GM19025 (cell line): ENCODE results near the gene DNASE1L1.

Source experiments
- ATAC-seq: cut with Tn5 transposase; IDR thresholded peaks from one replicate; pipeline ENCODE4 v1.9.1; 2021; ENCODE audit warnings: mild to moderate bottlenecking, low read depth, moderate library complexity; ENCODE audit not compliant: unreplicated experiment

The DNASE1L1 gene

DNA sequence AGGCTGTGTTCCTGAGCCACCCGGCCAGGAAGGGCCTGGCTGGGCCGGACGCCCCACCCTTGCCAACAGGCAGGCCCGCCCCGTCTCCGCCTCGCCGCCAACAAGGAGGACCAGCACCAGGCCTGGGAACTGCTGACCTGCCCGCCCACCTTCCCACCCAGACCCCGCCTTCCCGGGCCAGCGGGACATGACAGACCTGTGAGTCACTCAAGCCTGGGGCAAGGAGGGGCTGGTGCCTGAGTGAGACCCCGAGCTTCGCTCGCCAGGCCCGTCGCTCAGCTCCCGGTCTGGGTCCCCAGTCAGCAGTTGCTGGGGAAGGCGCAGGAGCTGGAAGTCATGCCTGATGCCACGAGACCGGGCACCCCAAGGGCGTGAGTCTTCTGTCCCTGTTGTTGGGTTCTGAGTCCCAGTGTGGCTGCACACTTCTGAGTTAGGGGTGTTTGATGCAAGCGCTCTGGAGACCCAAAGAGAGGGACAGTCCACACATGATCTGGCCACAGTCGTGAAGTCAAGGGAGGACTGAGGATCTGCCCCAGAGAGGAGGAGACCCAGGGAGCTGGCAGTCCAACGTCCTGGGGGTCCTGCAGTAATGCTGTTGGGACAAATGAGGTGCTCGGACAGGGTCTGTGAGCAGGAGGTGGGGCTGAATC is at the start of gene DNASE1L1:
Gene DNASE1L1 (minus strand): TSS at position 33 of the 650 bp plus-strand sequence. CDS start 3,686 bp downstream, outside the sequence.
- ATAC-seq: no peak

GRCh38 chrX:154458116-154458953 is 49.3 kb upstream of the DNASE1L1 start, which contains the start of gene PLXNA3:
PLXNA3 (plus strand) TSS chrX:154458281; CDS start chrX:154460184, 1,903 bp downstream.
- ATAC-seq: peak; percentile 68

DNA sequence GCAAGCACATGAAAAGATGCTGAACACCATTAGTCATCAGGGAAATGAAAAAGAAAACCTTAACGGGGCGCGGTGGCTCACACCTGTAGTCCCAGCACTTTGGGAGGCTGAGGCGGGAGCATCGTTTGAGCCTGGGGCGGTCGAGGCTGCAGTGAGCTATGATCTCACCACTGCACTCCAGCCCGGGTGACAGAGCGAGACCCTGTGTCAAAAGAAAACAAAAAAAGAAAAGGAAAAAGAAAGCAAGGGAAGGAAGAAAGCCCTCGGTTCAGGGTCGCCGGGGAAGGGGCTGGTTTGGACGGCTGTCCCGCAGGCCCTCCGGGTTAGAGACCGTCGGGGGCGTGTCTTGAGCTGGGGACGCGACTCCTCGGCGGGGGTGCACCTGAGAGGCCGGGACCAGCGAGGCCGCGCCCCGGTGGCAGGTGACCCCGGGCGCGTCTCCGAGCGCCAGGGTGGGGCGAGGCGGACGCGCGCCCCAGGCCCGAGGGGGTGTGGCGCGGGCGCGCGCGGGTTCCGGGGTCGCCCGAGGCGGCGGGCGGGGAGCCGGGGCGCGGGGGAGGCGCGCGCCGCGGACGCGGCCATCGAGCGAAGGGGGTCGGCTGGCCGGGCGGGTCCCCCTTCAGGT is 48.5 kb upstream of the DNASE1L1 start:
- ATAC-seq: peak; percentile 56

GRCh38 chrX:154452823-154453222 is 43.8 kb upstream of the DNASE1L1 start:
- no peak for ATAC-seq

DNA sequence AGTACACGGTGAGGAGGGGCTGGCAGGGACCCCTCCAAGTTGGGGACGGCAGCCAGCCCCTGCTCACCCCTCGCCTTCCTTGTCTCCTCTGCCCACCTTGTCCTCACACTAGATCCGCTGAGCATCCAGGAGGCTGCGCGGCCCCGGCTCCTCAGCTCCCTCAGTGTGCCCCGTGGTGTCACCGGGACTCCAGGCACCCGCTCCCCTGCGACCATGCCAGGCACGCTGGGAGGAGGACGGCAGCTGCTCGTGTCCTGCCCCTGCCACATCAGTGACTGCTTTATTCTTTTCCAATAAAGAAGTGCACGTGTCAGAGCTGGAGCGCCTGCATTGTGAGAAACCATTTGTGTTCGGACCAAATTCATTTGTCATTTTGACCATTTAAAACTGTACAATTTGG is 41.3 kb upstream of the DNASE1L1 start:
- no peak for ATAC-seq

- no peak for ATAC-seq
These were observed 40.6 kb upstream of the DNASE1L1 start for GRCh38 chrX:154449618-154450017.

DNA sequence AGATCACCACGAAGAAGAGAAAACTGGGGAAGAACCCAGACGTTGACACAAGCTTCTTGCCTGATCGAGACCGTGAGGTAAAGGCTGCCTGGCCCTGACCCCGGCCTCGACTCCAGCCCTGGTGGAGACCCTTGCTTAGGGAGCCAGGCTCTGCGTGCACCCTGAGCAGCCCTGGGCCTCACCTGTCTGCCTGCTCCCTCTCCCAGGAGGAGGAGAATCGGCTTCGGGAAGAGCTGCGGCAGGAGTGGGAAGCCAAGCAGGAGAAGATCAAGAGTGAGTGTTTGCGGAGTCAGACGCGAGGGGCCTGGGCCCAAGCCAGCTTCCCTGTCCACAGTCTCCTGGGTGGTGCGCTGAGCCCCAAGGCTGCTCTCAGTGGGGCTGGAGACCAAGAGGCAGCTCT is 39.4 kb upstream of the DNASE1L1 start:
- ATAC-seq: no peak

DNA sequence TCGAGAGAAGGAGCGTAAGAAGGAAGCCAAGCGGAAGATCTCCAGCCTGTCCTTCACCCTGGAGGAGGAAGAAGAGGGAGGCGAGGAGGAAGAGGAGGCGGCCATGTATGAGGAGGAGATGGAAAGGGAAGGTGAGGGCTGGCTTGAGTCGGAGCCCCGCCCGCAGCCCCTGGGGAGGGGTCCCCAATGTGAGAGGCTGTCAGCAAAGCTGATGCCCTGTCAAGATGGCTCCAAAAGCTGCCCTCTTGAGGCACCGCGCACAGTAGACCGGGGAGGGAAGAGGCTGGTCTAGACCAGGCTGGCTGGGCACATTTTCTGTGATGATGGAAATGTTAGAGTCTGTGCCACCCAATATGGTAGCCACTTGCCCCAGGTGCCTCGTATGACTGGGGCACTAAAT is 37.4 kb upstream of the DNASE1L1 start:
- no peak for ATAC-seq

- ATAC-seq: no peak
These were observed 36.7 kb upstream of the DNASE1L1 start for GRCh38 chrX:154445776-154446175.

GRCh38 chrX:154444755-154445246 is 35.7 kb upstream of the DNASE1L1 start:
- ATAC-seq: no peak

GRCh38 chrX:154443992-154444754 is 35.1 kb upstream of the DNASE1L1 start, which contains the start of gene FAM50A:
FAM50A (plus strand) TSS chrX:154444141; CDS start chrX:154444236, 95 bp downstream.
- peak; percentile 84 for ATAC-seq

- no peak for ATAC-seq
These were observed 34.4 kb upstream of the DNASE1L1 start for GRCh38 chrX:154443479-154443910.

DNA sequence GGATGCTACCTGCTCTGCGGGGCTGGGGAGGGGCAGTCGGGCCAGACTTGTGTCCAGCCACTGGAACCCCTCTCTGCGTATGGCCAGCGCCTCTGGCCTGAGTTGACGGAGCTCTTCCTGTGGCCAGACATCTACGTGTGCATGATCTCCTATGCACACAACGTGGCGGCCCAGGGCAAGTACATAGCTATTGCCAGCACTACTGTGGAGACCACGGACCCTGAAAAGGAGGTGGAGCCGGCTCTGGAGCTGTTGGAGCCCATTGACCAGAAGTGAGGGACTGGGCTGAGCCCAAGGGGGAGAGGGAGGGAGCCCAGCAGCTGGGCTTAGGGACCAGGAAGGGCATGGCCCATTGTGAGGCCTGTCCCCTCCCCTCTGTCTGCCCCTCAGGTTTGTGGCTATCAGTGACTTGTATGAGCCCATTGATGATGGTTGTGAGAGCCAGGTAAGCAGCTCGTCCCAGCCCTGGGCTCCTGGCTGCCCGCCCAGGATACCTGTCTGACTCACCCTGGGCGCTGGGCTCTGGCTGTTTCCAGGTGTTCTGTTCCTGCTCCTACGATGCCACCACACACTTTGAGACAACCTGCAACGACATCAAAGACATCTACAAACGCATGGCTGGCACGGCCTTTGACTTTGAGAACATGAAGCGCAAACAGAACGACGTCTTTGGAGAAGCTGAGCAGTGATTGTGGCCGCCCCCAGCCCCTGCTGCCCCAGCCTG is 33.1 kb upstream of the DNASE1L1 start:
- ATAC-seq: no peak

DNA sequence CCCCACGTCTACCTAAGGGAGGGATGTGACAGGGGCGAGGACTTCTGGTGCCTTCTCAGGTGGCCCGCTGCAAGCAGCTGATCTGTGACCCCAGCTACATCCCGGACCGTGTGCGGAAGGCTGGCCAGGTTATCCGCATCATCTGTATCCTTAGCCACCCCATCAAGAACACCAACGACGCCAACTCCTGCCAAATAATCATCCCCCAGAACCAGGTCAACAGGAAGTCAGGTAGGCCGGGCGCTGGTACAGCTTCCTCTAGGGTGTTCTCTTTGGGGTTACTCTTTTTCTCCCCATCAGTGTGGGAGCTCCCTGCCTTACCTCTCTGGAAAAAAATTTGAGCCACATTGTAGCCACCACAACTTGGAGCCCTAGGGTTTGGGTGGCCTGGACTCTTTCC is 32.5 kb upstream of the DNASE1L1 start:
- no peak for ATAC-seq

DNA sequence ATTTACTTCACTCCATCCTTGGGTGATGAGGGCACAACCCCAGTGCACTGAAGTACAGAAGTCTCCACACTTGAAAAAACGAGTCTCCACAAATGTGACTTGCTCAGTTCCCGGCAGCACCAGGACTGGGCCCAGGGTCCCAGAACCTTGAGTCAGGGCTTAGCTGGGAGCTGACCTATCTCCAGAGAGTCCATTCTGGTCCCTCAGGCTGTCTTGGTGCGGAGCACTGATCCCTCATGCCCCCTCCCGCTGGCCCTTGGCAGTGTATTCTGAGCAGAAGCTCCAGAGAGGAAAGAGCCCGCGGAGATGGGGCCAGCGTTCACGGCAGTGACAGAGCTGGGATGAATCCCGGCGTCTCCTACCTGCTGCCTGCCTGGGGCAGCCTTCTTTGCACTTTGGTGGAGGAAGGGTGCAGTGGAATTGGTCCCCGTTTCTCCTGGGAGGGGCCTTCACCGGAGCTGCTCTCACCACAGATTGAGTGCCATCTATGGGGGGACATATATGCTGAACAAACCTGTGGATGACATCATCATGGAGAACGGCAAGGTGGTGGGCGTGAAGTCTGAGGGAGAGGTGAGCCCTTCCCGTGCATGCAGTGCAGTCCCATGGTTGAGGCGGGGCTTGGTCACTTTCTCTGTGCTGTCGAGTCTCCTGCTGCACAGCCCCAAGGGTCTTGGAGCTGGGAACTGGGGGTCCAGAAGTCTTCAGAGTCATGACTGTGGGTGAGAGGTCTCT is 31.7 kb upstream of the DNASE1L1 start:
- ATAC-seq: no peak

DNA sequence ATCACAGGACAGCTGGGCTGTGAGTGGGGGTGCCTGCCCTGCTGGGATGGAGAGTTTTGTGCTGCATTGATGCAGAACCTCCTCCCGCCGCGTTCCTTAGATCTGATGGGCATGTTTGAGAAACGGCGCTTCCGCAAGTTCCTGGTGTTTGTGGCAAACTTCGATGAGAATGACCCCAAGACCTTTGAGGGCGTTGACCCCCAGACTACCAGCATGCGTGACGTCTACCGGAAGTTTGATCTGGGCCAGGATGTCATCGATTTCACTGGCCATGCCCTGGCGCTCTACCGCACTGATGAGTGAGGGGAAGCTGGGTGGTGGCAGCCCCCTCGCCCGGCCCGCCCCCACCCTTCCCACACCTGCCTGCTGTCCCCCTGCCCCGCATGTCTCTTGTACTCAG is 30.8 kb upstream of the DNASE1L1 start:
- no peak for ATAC-seq

DNA sequence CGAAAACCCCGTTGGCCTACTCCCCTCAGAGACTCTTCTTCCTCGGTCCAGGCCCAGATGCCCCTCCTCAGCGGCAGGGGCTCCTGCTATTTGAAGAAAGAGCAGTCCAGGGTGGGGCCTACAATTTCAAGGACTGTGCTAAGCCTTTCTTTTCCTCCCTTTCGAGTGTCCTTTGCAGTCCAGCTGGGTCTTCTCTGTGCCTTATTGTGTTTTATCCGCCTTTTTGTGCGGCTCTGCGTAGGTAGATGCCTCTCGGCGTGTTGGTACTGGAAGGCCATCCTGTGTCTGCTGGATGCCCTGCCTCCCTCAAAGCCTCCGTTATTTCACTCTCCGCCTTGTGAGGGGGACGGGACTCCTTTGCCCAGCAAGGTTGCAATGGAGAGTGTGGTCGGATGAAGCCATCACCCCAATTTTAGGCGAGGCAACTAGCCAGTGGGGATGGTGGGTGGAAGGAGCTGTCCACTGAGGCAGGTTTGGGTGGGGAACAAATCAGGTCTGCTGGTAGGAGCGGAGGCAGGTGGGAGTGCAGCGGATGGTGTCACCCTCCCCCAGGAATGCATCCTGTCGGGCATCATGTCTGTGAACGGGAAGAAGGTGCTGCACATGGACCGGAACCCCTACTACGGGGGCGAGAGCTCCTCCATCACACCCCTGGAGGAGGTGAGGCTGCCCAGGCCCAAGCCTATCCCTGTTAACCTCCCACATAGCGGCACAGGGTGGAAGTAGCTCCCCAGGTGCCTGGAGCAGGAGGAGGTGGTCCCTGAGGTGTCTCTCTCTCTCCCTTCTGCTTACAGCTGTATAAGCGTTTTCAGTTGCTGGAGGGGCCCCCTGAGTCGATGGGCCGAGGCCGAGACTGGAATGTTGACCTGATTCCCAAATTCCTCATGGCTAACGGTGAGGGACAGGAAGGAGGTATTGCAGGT is 29.2 kb upstream of the DNASE1L1 start:
- no peak for ATAC-seq
